HUES64 (cell line): ENCODE results near the gene PXDC1.

Experiments used
- H3K27ac ChIP-seq: 2 replicates; pipeline ENCODE4 v1.7.0; 2013; ENCODE audit warnings: low read depth, low read length, inconsistent platforms
- H3K27me3 ChIP-seq: 2 replicates; pipeline ENCODE4 v1.6.1; 2013; ENCODE audit warnings: mild to moderate bottlenecking, low read length; ENCODE audit not compliant: insufficient read depth
- H3K36me3 ChIP-seq: 2 replicates; pipeline ENCODE4 v1.6.1; 2013; ENCODE audit warnings: mild to moderate bottlenecking, low read length; ENCODE audit not compliant: insufficient read depth
- H3K4me1 ChIP-seq: 2 replicates; pipeline ENCODE4 v1.6.1; 2013; ENCODE audit warnings: mild to moderate bottlenecking, low read length, moderate library complexity; ENCODE audit not compliant: insufficient read depth
- H3K4me3 ChIP-seq: 2 replicates; pipeline ENCODE4 v1.5.1; 2013; ENCODE audit warnings: mild to moderate bottlenecking, low read length, moderate library complexity
- H3K9ac ChIP-seq: 2 replicates; pipeline ENCODE4 v1.6.1; 2013; ENCODE audit warnings: mild to moderate bottlenecking, low read depth, low read length
- H3K9me3 ChIP-seq: 2 replicates; pipeline ENCODE4 v1.6.1; 2013; ENCODE audit warnings: low read depth, low read length; ENCODE audit not compliant: insufficient read depth
- WGBS: fragments of 150-250, 120-280 bp; methylation state at CpG from one replicate; pipeline ENCODE4 v1.1.7; 2013; ENCODE audit warnings: missing lambda C conversion rate; 5-methylcytosine and 5-hydroxymethylcytosine counted together

Gene PXDC1

DNA sequence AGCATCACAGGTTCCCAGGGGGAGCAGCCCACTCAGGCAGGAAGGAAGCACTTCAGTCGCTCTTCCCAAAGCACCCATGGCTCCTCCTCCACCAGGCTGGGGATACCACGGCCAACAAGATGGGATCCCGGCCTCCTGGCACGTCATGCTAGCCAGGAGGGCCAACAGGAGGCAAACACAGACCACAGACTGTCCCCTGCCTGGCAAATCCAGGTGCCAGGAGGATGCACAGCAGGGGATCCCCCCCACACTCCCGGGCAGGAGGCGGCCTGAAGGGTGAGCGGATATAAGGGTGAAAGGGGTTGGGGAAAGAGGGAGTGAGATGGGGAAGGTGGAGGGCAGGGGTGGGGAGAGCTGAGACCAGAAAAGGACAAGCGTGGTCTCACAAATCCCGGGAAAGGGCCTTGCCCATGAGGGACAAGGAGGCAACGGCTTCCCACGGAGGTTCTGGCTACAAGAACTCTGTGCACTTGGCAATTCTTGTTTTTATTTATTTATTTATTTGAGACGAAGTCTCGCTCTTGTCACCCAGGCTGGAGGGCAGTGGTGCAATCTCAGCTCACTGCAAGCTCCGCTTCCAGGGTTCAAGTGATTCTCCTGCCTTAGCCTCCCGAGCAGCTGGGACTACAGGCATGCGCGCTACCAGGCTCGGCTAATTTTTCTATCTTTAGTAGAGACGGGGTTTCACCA lies 7.2 kb downstream of the PXDC1 start:
- Histone ChIP-seq H3K9ac (no peak overlapping the region), H3K27me3 (peaks cover 9% of the 10 kb centered on the region), H3K4me3 (no peak overlapping the region), H3K36me3 (no peaks in the 10 kb centered on the region), H3K9me3 (no peaks in the 10 kb centered on the region), H3K4me1 (peaks cover 21% of the 10 kb centered on the region; the same call in 1 of the 2 replicates), H3K27ac (no peak overlapping the region)
- WGBS: 83% methylated on average over 19 of the region's 19 CpGs

DNA sequence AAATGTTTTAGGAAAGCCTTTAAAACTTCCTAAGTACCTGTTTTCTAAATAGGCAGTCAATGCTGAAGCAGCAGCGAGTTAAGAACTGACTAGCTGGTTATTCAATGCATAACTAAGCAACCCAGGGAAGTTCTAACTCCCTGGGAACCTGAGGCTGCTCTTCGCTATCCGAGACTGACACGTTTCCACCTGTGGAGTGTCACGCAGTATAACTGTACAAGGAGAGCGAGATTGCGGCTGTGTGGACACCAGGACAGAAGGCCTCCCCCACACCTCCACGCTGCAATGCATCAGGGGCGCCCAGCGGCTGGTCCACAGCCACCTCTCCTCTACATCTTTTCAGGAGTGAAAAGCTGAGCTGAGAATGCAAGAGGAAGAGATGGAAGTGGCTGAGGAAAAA lies 8.0 kb downstream of the PXDC1 start:
- Histone ChIP-seq H3K36me3 (no peaks in the 10 kb centered on the region), H3K9ac (no peak overlapping the region), H3K9me3 (no peaks in the 10 kb centered on the region), H3K4me3 (no peak overlapping the region), H3K4me1 (peaks cover 21% of the 10 kb centered on the region; the same call in 1 of the 2 replicates), H3K27ac (no peak overlapping the region), H3K27me3 (peaks cover 4% of the 10 kb centered on the region; the same call in 1 of the 2 replicates)
- WGBS: 93% methylated on average over 8 of the region's 10 CpGs

DNA sequence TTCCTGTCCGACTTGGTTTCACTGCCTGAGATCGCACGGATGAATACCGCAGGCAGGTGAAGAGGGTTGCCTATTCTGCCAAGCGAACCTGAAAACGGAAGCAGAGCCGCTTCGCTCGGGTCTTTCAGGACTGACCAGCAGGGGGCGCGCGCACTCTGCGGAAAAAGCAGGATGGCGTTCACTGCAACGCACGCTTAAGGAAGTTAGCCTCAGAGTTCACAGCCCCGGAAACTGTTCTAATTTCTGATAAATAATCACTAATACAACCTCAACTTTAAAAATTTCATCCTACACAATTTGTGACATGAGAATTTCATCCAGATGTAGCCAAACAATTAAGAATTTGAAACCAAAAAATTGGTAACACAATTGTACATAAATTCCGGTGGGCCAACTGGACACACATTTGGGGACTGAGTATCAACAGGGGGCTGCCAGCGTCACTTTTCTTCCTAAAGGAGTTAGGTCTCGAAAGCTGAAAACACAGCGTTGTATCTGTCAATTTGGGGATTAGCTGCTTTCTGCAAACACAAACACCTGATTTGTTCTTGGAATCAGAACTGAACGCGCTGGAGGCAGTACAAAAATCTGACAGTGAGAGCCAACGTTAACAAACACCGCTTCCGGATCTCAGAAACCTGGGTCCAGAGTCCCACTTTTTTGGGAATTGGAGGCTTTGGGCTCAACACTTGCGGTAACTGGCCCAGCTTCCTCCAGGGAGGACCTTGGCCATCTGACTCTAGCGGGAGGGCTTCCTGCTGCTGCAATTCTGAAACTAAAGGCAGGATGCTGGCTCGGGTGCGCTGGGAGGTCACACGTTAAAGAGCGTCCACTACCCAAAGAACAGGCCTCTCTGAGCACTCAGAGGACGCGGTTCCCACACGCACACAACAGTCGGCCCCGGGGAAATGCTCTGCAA lies 8.8 kb downstream of the PXDC1 start:
- whole genome bisulfite sequencing: 45% methylated on average over 37 of the region's 37 CpGs
- Histone ChIP-seq H3K9me3 (no peaks in the 10 kb centered on the region), H3K27ac (no peak overlapping the region), H3K36me3 (no peaks in the 10 kb centered on the region), H3K9ac (no peak overlapping the region), H3K4me1 (peaks cover 21% of the 10 kb centered on the region; the same call in 1 of the 2 replicates), H3K4me3 (no peak overlapping the region; the same call in 1 of the 2 replicates), H3K27me3 (peaks cover 4% of the 10 kb centered on the region; the same call in 1 of the 2 replicates)

DNA sequence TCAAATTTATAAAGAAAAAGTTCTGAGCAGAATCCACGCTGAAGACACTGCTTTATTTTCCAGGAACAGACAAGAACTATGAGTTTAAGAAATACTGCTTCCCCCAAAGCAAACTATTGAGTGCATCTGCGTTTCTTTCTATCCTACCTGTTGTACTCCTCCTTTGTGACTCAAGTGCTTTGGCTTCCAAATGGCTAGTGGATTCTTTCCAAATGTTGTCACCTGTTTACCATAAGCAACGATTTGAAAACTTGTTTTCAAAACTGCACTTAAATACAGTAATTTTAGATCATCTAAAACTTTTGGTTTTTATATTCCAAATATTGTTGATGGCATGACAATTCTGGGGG lies 9.5 kb downstream of the PXDC1 start:
- H3K4me3 ChIP-seq: no peak overlapping the region; the same call in 1 of the 2 replicates
- peaks cover 4% of the 10 kb centered on the region; the same call in 1 of the 2 replicates for H3K27me3 ChIP-seq
- WGBS: 47% methylated on average over 3 of the region's 3 CpGs
- H3K36me3 ChIP-seq: no peaks in the 10 kb centered on the region
- H3K27ac ChIP-seq: no peak overlapping the region
- H3K4me1 ChIP-seq: peaks cover 21% of the 10 kb centered on the region; the same call in 1 of the 2 replicates
- no peak overlapping the region for H3K9ac ChIP-seq
- H3K9me3 ChIP-seq: no peaks in the 10 kb centered on the region

DNA sequence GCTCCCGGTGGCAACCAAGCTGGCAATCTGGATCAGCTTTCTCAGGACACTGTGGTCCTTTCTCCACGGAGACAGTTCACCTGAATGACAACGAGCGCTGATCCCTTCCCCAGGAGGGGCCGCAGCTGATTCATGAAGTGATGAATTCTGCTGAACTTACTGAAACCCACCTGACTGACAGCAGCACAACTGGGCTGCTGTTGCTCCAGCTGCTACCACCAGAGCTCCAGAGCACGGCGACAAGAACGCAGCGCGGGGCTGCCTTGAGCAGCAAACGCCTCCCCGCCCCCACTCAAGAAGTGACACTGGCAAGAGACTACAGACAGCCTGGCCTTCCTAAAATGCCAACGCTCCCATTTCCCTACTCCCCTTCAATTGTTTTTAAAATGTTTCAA lies 10.0 kb downstream of the PXDC1 start:
- 75% methylated on average over 13 of the region's 13 CpGs for WGBS
- Histone ChIP-seq H3K27ac (no peak overlapping the region), H3K27me3 (peaks cover 4% of the 10 kb centered on the region; the same call in 1 of the 2 replicates), H3K9me3 (no peaks in the 10 kb centered on the region), H3K4me3 (no peak overlapping the region), H3K4me1 (peaks cover 21% of the 10 kb centered on the region; the same call in 1 of the 2 replicates), H3K9ac (no peak overlapping the region), H3K36me3 (no peaks in the 10 kb centered on the region)

DNA sequence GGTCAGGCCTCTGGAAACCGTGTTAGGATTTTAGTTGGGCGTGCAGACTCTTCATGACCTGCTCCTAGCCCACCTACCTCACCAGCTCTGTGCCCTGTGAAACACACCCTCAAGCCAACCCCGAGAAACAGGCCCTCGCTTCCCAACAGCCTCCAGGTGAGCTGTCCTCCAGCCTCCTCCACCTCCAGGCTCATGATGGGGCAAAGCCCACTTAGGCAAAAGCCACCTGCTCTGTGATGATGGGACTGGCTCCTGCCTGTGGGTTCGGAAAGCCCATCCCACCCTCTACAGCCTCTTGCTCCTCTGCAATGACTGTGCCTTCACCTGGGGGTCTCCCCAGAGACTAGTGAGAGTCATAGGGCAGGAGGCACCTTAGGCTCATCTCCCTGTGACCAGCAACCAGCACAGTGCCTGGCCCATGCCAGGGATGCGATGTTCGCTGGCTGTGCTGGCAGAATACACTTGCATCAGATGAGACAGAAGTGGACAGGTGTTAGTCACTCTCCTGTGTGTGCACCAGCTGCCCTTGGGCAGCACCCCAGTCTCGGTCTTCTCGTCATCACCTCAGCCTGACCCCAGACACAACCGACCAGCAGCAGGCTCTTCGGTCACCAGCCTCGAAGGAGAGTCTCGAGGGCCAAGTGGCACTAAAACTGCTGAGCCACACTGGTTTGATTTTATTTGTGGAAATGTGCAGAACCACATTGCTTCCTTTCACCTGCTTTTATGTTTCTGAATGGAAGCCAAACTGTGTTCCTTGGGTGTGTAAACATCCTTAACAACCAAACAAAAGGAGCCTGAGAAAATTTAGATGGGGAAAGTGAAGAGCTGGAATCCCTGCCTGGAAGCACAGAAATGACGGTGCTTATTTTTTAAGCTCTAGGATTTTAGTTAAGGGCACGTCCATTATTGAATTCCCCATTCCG lies 10.7 kb downstream of the PXDC1 start:
- H3K27ac ChIP-seq: no peak overlapping the region
- no peaks in the 10 kb centered on the region for H3K36me3 ChIP-seq
- H3K9me3 ChIP-seq: no peaks in the 10 kb centered on the region
- H3K27me3 ChIP-seq: peaks cover 4% of the 10 kb centered on the region; the same call in 1 of the 2 replicates
- WGBS: 92% methylated on average over 16 of the region's 16 CpGs
- H3K9ac ChIP-seq: no peak overlapping the region
- no peak overlapping the region for H3K4me3 ChIP-seq
- H3K4me1 ChIP-seq: peaks cover 21% of the 10 kb centered on the region; the same call in 1 of the 2 replicates

DNA sequence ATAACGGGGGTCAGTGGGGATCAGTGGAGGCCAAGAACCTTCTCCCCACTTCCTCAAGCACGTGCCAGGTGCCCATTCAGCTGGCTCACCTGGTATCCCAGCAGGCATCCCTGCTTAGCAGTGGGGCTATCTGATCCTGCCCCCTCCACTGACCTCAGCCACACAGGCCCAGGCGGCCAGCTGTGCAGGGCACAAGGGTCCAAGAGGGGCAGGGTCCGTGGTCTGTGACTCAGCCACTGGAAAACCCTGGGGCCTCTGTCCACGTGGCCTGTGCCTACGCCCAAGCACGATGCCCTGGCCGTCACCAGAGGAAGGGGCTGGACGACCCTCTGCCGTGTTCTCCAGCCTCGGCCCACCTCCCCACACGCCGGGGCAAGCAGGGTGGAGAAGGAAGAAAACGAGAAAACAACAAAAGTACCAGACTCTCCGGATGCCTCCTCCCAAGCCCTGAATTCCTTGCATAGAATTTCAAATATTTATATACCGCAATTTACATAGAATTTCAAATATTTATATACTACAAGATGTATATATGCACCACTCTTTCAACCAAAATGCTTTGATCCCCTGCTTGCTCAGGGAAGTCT lies 12.1 kb downstream of the PXDC1 start:
- H3K9ac ChIP-seq: no peak overlapping the region
- peaks cover 4% of the 10 kb centered on the region; the same call in 1 of the 2 replicates for H3K27me3 ChIP-seq
- H3K27ac ChIP-seq: no peak overlapping the region
- H3K36me3 ChIP-seq: peaks cover 5% of the 10 kb centered on the region; the same call in 1 of the 2 replicates
- H3K4me3 ChIP-seq: no peak overlapping the region
- WGBS: 91% methylated on average over 13 of the region's 16 CpGs
- 0 out of 2 replicates have a peak, but pooled peaks cover 3% of the 10 kb centered on the region for H3K9me3 ChIP-seq
- peaks cover 21% of the 10 kb centered on the region; the same call in 1 of the 2 replicates for H3K4me1 ChIP-seq

DNA sequence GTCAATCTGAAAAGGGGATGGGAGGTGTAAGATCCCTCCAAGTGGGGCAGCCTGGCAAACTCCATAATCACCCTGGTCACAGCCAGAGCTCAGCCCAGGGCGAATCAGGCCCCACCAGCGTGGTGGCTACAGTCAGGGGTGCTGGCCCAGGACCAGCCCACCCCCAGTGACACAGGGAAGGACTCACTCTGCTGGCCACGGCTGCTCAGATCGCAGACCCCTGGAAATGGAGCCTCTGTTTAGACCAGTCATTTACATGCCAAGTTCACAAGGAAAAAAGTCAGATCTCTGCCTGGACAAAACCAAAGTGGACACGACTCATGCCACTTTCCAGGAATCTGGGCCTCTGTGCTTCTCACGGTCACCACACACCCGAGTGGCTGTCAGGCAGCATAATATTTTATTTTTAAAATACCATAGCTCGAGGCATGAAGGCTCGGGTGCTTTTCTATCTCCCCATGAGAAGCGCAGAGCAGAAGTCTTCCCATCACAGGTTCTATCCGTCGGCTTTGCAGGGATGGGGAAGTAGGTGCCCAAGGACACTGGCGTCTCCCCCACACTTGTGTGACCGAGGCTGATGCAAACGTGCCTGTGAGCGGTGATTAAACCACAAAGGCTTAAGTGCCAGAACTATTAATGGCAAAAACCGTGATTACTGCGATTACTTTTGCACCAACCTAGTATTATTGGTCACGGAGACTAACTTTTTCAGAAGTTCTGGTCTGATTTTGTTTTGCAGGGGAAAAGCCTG lies 13.0 kb downstream of the PXDC1 start:
- peaks cover 5% of the 10 kb centered on the region; the same call in 1 of the 2 replicates for H3K36me3 ChIP-seq

DNA sequence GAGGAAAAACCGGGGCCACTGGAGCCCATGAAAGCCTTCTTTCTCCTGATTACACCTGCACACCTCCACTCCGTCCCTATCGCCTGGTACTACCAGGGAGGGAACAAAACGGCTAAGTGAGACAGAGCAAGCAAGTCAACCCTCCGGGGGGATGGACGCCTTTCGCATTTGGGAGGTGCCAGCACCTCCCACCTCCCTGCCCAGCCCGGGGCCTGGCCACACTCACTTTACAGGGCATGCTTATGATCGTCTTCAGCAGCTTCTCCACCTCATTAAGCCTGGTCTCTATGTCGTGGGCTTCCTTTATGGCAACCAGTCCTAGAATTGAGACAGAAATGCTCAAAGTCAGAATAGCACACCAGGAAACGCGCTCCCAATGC lies 13.7 kb downstream of the PXDC1 start:
- WGBS: 91% methylated on average over 12 of the region's 12 CpGs
- H3K4me1 ChIP-seq: peaks cover 16% of the 10 kb centered on the region; the same call in 1 of the 2 replicates
- H3K36me3 ChIP-seq: peaks cover 5% of the 10 kb centered on the region; the same call in 1 of the 2 replicates
- peaks cover 4% of the 10 kb centered on the region; the same call in 1 of the 2 replicates for H3K27me3 ChIP-seq
- 0 out of 2 replicates have a peak, but pooled peaks cover 3% of the 10 kb centered on the region for H3K9me3 ChIP-seq
- no peak overlapping the region for H3K27ac ChIP-seq
- no peak overlapping the region for H3K4me3 ChIP-seq
- H3K9ac ChIP-seq: no peak overlapping the region

More for the DNA sequence above, 13.0 kb downstream of the PXDC1 start:
- Histone ChIP-seq H3K27ac (no peak overlapping the region), H3K4me3 (no peak overlapping the region), H3K27me3 (peaks cover 4% of the 10 kb centered on the region; the same call in 1 of the 2 replicates), H3K9ac (no peak overlapping the region), H3K9me3 (0 out of 2 replicates have a peak, but pooled peaks cover 3% of the 10 kb centered on the region), H3K4me1 (peaks cover 21% of the 10 kb centered on the region; the same call in 1 of the 2 replicates)
- WGBS: 96% methylated on average over 19 of the region's 19 CpGs
